Pancreas (tissue), 10 donors: ENCODE data around the gene TP53I11. TPM values are rescaled to one million over a fixed set of nuclear protein-coding genes. Genes with fewer than 3 reads are reported as not detected.

Source experiments
- ATAC-seq, 4 donors: fragments of 200-7000 bp; cut with Tn5 transposase; one replicate each; pipeline versions ENCODE4 v1.8.0 to v1.9.1; 2020; ENCODE audit warnings: mild to moderate bottlenecking in 4 of 4, moderate library complexity in 4 of 4
- DNase-seq, 6 donors: peaks; one replicate each; pipeline ENCODE4 v3.0.0-alpha.2; 2020
- FAIRE-seq: peaks from 2 replicates; lab custom pipeline; 2012; peaks lifted over from hg19 to GRCh38; lab: Jason Lieb, UNC
- H3K27ac ChIP-seq, 4 donors: fragments of 200-600 bp; sonication (generic); 1 replicate in 3 of 4; 2 replicates in 1 of 4; pipeline versions ENCODE4 v1.5.0 to v1.8.0; 2020
- H3K27me3 ChIP-seq, 4 donors: fragments of 200-600 bp; one replicate each; pipeline ENCODE4 v1.8.0; 2021
- H3K36me3 ChIP-seq, 3 donors: fragments of 200-600 bp; sonication (generic) in 1 of 3; one replicate each; pipeline versions ENCODE4 v1.5.0 to v1.8.0; 2020 to 2021
- H3K4me1 ChIP-seq, 3 donors: fragments of 200-600 bp; one replicate each; pipeline ENCODE4 v1.8.0; 2021
- H3K4me3 ChIP-seq, 4 donors: fragments of 200-600 bp; sonication (generic) in 2 of 4; one replicate each; pipeline versions ENCODE4 v1.5.0 to v1.8.0; 2020 to 2021
- H3K9me3 ChIP-seq, 4 donors: fragments of 200-600 bp; one replicate each; pipeline ENCODE4 v1.8.0; 2021
- WGBS, 2 donors: extraction: QIAGEN DNeasy Blood & Tissue Kit; methylation state at CpG; one replicate each; pipeline ENCODE4 v1.1.7; 2013; 5-methylcytosine and 5-hydroxymethylcytosine counted together
- intact Hi-C, 3 donors: fragments of 100-400 bp; cut with DNase I; formaldehyde crosslinking; loops; one replicate each; pipeline versions ENCODE4 v1.11.1 to v1.14.2; 2022
- polyA plus RNA-seq, 2 donors: library from polyadenylated mRNA; stranded (reverse); fragments of 200-250 nt; gene quantifications; one replicate each; pipeline ENCODE4 v1.2.3, GENCODE V29; 2013
- total RNA-seq, 6 donors: library from RNA; stranded (reverse); fragmentation: NEBNext Ultra II Directional in 4 of 6; extraction: Animal tissue kit (Norgen Biotek cat#: 25700) in 4 of 6; gene quantifications; one replicate each; pipeline versions ENCODE4 v1.2.1 to v1.2.4, GENCODE V29; 2021 to 2023
- TF ChIP-seq, protein P1 (sequence below), 4 donors: fragments of 200-600 bp; sonication (generic) in 3 of 4; IDR thresholded peaks; one replicate each; pipeline versions ENCODE4 v1.5.0 to v1.8.0; 2021; ENCODE audit warnings: antibody characterized with exemption in 4 of 4
- donor health status: healthy with polysubstance abuse.
- donor health status: DM: no; HTN: no; CAD: no; lungs with moderate emphysema.
- donor health status: DM: no; HTN: no; CAD: no.
- donor health status: control.
- donor health status: control.
- donor health status: Bipolar disorder and iron deficiency.
- donor health status: DM: yes; HTN: yes; CAD: no.
- donor health status: DM: no; HTN: no; CAD: no.
- donor health status: DM: no; HTN: no; CAD: no.
- donor health status: DM: yes; HTN: yes; CAD: no.

Gene TP53I11
- total and polyA plus RNA-seq, 8 donors, result 18.8 to 40.2 (median 28.7) TPM

DNA sequence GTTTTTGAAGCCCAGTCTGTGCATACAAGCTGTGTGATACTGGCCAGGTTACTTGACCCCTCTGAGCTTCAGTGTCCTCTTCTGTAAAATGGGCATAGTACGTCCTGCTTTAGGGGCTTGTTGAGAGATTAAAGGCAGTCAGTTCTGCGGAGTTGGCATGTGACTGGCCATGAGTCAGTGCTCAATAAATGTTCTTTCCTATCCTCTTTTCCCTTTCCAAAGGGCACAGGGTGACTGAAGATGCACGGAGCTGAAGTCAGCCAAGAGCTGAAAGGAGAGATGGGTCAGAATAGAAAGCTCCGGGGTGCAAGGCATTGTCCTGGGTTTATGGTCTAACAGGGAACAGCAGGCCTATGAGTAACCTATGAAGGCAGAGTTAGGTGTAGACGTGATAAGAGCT, 48.9 kb downstream of the TP53I11 start:
- ATAC-seq, result no peak
- Histone ChIP-seq H3K36me3 (no peaks in the 10 kb centered on the region), H3K27ac (no peak overlapping the region), H3K27me3 (no peaks in the 10 kb centered on the region), H3K4me1 (no peaks in the 10 kb centered on the region), H3K4me3 (no peak overlapping the region), H3K9me3 (no peaks in the 10 kb centered on the region)
- intact Hi-C loops, result no loop called here
- WGBS, 2 donors, result 63 to 80% methylated on average over 5 of the region's 5 CpGs
- no peak for DNase-seq
- no peak for FAIRE-seq
- TF ChIP-seq, protein P1, sequence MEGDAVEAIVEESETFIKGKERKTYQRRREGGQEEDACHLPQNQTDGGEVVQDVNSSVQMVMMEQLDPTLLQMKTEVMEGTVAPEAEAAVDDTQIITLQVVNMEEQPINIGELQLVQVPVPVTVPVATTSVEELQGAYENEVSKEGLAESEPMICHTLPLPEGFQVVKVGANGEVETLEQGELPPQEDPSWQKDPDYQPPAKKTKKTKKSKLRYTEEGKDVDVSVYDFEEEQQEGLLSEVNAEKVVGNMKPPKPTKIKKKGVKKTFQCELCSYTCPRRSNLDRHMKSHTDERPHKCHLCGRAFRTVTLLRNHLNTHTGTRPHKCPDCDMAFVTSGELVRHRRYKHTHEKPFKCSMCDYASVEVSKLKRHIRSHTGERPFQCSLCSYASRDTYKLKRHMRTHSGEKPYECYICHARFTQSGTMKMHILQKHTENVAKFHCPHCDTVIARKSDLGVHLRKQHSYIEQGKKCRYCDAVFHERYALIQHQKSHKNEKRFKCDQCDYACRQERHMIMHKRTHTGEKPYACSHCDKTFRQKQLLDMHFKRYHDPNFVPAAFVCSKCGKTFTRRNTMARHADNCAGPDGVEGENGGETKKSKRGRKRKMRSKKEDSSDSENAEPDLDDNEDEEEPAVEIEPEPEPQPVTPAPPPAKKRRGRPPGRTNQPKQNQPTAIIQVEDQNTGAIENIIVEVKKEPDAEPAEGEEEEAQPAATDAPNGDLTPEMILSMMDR (IDR thresholded peaks at IDR 0.05), result no peak

DNA sequence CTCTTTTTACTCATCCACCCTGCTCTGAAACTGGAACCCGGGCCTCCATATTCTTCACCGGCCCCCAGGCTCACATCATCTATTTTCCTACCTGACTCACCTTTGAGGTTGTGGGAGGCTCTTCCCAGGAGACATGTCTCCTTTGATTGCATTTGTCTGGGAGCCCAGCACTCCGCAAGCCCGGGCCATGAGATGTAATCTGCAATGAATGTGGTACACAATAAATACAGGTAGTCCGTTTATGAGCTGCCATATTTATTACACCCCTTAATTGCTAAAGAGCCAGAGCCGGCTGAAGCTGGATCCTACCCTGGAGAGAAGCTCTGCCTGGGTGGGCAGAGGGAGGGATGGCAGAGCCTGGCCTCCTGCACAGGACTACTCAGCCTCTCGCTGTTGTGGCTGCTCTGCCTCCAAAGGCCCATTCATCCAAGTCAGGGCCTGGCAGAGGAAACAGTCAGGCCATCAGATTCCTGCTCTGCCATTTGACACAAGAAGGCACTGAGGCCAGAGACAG, 49.5 kb downstream of the TP53I11 start:
- ATAC-seq, result no peak
- no peaks in the 10 kb centered on the region for H3K4me1 ChIP-seq
- TF ChIP-seq, protein P1 (IDR thresholded peaks at IDR 0.05), result no peak
- intact Hi-C loops, result no loop called here
- no peak overlapping the region for H3K27ac ChIP-seq
- no peak overlapping the region for H3K4me3 ChIP-seq
- H3K36me3 ChIP-seq, result no peaks in the 10 kb centered on the region
- no peaks in the 10 kb centered on the region for H3K27me3 ChIP-seq
- no peak for DNase-seq
- FAIRE-seq, result no peak
- 67 to 77% methylated on average over 7 of the region's 7 CpGs for WGBS, 2 donors
- no peaks in the 10 kb centered on the region for H3K9me3 ChIP-seq

- WGBS, 2 donors, result 77 to 80% methylated on average over 3 of the region's 3 CpGs
- Histone ChIP-seq H3K9me3 (no peaks in the 10 kb centered on the region), H3K27ac (no peak overlapping the region), H3K27me3 (no peaks in the 10 kb centered on the region), H3K4me1 (no peaks in the 10 kb centered on the region), H3K36me3 (no peaks in the 10 kb centered on the region), H3K4me3 (no peak overlapping the region)
- no peak for ATAC-seq
- DNase-seq, result no peak
- FAIRE-seq, result no peak
- TF ChIP-seq, protein P1 (IDR thresholded peaks at IDR 0.05), result no peak
- intact Hi-C loops, result loop anchor here in 1 of 3 donors (10.0 kb wide), 1 partner anchor 165 kb away; no protein-coding TSS in a partner anchor
Observed at GRCh38 chr11:44899959-44900358, 50.7 kb downstream of the TP53I11 start.

DNA sequence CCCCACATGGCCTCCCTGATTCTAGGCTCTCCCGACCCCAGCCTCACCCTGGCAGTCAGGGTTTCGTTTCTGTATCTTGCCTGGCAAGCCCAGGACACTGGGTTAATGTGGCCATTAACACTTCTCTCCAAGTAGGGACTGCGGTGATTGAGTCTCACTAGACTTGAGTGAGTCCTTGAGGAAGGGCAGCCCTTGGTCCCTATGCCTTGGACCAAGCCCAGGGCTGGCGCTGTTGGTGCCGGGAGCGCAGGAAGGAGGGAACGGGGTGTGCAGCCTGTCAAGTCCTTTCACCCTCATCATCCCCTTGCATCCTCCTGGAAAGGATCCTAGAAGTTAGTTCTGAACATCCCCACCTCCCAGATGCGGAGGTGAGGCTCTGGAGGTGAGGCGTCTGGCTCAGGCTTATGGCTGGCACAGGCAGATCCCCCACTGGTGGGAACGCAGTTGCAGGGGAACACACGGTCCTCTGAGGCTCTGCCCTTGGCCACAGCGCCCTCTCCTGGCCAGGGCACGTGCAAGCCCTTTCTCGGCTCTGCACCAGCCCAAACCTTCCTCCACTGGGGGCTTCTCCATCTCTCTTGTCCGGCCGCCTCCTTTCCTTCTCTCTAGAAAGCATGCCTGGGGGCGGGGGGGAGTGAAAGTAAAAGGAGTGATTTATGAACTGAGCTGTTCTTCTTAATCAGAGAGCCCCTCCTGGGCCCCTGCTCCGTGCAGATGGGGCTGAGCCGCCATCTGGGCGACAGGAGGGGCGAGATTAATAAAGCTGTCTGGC, 56.7 kb downstream of the TP53I11 start:
- ATAC-seq, result peak in 3 of 4 donors; percentile 70 to 82 (median 80)
- DNase-seq, result peak in 4 of 6 donors; percentile 29 to 74 (median 54)
- no peaks in the 10 kb centered on the region for H3K9me3 ChIP-seq
- no peaks in the 10 kb centered on the region for H3K36me3 ChIP-seq
- no peak overlapping the region for H3K4me3 ChIP-seq
- H3K4me1 ChIP-seq, result no peaks in the 10 kb centered on the region
- H3K27me3 ChIP-seq, result no peaks in the 10 kb centered on the region
- no peak overlapping the region for H3K27ac ChIP-seq
- 33 to 43% methylated on average over 19 to 21 of the region's 21 CpGs for WGBS, 2 donors
- no peak for FAIRE-seq
- intact Hi-C loops, result loop anchor here in 1 of 3 donors (10.0 kb wide), 1 partner anchor 159 kb away; no protein-coding TSS in a partner anchor
- TF ChIP-seq, protein P1 (IDR thresholded peaks at IDR 0.05), result peak in 3 of 4 donors; percentile 35 to 66 (median 47)
